WTC11 (cell line): ENCODE measurements around the gene CCDC59.

Experiments
- IRF2 ChIP-seq: sonication (generic); formaldehyde crosslinking; IDR thresholded peaks from 2 replicates; pipeline ENCODE4 v1.8.0; 2022; ENCODE audit warnings: low read depth, missing genetic modification reagents, borderline replicate concordance
- NFE2L1 ChIP-seq: sonication (generic); formaldehyde crosslinking; IDR thresholded peaks from 2 replicates; pipeline ENCODE4 v1.8.1; 2023; ENCODE audit warnings: missing genetic modification reagents
- OVOL2 ChIP-seq: fragments of 250-450 bp; sonication (Bioruptor Pico); IDR thresholded peaks from 2 replicates; pipeline ENCODE4 v1.9.0; 2021; ENCODE audit warnings: mild to moderate bottlenecking, borderline replicate concordance
- TEAD1 ChIP-seq: sonication (generic); formaldehyde crosslinking; IDR thresholded peaks from 2 replicates; pipeline ENCODE4 v1.8.0; 2022; ENCODE audit warnings: mild to moderate bottlenecking, missing genetic modification reagents
- TF ChIP-seq, protein P1 (sequence below): fragments of 200-600 bp; IDR thresholded peaks from 2 replicates; pipeline ENCODE4 v1.8.0; 2022; ENCODE audit warnings: antibody characterized with exemption
- TF ChIP-seq, protein P2 (sequence below): sonication (generic); formaldehyde crosslinking; IDR thresholded peaks from 2 replicates; pipeline ENCODE4 v1.8.0; 2022; ENCODE audit warnings: missing genetic modification reagents
- TF ChIP-seq, protein P3 (sequence below): sonication (generic); formaldehyde crosslinking; IDR thresholded peaks from 2 replicates; pipeline ENCODE4 v1.8.0; 2022; ENCODE audit warnings: mild to moderate bottlenecking, missing genetic modification reagents
- TF ChIP-seq, protein P4 (sequence below): sonication (generic); formaldehyde crosslinking; IDR thresholded peaks from 2 replicates; pipeline ENCODE4 v1.8.0; 2023; ENCODE audit warnings: missing genetic modification reagents

DNA sequence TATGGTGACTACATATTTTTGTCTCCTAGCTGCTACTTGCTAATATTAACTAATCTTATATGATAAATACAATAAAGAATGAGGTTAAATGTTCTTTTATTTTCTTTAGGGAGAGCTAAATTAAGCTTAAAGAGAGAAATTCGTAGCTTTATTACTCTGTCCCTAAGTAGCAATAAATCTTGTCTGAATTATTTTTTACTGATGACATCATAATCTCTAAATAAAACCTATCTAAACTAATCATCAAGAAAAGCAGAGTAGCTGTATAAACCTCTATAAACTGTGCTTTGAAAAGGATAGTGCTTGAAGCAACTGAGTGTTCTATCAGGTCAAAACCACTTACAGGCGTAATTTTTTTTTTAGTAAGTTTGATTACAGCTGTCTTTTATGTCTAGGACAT, 42.6 kb upstream of the CCDC59 start:
- TF ChIP-seq, protein P1, sequence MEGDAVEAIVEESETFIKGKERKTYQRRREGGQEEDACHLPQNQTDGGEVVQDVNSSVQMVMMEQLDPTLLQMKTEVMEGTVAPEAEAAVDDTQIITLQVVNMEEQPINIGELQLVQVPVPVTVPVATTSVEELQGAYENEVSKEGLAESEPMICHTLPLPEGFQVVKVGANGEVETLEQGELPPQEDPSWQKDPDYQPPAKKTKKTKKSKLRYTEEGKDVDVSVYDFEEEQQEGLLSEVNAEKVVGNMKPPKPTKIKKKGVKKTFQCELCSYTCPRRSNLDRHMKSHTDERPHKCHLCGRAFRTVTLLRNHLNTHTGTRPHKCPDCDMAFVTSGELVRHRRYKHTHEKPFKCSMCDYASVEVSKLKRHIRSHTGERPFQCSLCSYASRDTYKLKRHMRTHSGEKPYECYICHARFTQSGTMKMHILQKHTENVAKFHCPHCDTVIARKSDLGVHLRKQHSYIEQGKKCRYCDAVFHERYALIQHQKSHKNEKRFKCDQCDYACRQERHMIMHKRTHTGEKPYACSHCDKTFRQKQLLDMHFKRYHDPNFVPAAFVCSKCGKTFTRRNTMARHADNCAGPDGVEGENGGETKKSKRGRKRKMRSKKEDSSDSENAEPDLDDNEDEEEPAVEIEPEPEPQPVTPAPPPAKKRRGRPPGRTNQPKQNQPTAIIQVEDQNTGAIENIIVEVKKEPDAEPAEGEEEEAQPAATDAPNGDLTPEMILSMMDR, result no peak
- TF ChIP-seq, protein P2, sequence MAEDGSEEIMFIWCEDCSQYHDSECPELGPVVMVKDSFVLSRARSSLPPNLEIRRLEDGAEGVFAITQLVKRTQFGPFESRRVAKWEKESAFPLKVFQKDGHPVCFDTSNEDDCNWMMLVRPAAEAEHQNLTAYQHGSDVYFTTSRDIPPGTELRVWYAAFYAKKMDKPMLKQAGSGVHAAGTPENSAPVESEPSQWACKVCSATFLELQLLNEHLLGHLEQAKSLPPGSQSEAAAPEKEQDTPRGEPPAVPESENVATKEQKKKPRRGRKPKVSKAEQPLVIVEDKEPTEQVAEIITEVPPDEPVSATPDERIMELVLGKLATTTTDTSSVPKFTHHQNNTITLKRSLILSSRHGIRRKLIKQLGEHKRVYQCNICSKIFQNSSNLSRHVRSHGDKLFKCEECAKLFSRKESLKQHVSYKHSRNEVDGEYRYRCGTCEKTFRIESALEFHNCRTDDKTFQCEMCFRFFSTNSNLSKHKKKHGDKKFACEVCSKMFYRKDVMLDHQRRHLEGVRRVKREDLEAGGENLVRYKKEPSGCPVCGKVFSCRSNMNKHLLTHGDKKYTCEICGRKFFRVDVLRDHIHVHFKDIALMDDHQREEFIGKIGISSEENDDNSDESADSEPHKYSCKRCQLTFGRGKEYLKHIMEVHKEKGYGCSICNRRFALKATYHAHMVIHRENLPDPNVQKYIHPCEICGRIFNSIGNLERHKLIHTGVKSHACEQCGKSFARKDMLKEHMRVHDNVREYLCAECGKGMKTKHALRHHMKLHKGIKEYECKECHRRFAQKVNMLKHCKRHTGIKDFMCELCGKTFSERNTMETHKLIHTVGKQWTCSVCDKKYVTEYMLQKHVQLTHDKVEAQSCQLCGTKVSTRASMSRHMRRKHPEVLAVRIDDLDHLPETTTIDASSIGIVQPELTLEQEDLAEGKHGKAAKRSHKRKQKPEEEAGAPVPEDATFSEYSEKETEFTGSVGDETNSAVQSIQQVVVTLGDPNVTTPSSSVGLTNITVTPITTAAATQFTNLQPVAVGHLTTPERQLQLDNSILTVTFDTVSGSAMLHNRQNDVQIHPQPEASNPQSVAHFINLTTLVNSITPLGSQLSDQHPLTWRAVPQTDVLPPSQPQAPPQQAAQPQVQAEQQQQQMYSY (CRISPR knock-in tag), result no peak
- TF ChIP-seq, protein P3, sequence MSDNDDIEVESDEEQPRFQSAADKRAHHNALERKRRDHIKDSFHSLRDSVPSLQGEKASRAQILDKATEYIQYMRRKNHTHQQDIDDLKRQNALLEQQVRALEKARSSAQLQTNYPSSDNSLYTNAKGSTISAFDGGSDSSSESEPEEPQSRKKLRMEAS (CRISPR knock-in tag), result no peak
- TF ChIP-seq IRF2 (CRISPR knock-in tag) (no peak), OVOL2 (CRISPR knock-in tag) (no peak), NFE2L1 (no peak), TEAD1 (CRISPR knock-in tag) (no peak)
- TF ChIP-seq, protein P4, sequence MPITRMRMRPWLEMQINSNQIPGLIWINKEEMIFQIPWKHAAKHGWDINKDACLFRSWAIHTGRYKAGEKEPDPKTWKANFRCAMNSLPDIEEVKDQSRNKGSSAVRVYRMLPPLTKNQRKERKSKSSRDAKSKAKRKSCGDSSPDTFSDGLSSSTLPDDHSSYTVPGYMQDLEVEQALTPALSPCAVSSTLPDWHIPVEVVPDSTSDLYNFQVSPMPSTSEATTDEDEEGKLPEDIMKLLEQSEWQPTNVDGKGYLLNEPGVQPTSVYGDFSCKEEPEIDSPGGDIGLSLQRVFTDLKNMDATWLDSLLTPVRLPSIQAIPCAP, result no peak
